HG03097 (cell line): ENCODE measurements around the gene DCST1.

Source experiments
- ATAC-seq: cut with Tn5 transposase; IDR thresholded peaks from one replicate; pipeline ENCODE4 v1.9.1; 2021; ENCODE audit not compliant: unreplicated experiment, low FRiP score

DCST1 gene

DNA sequence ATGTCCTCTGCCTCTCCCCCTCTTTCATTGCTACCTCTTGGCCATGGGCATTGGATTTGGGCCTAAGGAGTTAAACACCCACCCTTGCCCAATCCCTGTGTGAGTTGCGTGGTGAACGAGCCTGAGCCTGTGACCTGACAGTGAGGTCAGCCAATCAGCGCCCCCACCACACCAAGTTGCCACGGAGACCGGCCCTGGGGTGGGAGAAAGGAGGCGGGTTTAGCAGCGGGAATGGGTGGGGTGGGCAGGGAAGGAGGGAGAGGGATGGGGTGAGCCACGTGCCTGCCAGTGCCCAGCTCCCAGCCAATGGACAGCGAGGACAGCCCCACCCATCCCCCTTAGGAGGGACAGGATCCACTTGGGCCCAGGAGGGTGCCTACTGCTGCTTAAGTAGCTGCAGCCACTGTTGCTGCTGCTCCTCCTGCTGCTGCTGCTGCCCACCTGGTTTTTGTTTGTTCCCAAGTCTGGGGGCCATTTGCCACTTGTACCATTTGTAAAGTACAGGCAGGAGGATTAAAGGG is 21.5 kb upstream of the DCST1 start:
- ATAC-seq = no peak

DNA sequence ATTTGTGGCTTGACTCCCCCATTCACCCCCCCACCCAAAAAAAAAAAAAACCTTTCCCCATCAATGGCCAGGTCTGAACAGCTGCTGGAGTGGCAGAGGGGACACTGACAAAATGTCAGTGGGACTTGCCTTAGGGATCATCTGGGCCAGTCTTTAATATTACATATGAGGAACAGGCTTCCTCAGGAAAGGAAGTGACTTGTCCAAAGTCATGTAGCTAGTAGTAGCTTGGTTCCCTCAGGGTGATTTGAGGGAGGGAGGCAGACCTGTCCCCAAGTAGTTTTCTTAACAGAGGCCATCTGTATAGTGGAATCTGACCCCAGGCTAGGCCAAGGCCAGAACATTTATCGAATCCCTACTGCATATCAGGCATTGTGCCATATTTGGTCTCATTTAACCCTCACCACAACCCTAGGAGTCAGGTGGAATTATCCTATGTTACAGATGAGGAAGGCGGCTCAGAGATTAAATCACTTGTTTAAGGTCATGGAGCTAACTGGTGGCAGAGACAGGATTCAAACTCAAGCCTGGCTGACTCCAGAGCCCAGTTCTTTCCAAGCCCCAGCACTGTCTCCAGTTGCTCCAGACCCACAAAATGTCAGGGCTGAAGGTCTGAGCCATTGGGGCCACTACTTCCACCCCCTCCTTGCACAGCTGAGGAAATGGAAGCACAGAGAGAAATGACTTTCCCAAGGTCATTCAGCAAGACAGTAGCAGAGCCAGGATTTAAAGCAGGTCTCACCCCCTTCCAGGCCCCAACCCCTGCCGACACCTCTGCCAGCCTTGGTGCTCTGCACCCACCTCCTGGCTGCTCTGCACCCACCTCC is 20.6 kb upstream of the DCST1 start:
- ATAC-seq = no peak

DNA sequence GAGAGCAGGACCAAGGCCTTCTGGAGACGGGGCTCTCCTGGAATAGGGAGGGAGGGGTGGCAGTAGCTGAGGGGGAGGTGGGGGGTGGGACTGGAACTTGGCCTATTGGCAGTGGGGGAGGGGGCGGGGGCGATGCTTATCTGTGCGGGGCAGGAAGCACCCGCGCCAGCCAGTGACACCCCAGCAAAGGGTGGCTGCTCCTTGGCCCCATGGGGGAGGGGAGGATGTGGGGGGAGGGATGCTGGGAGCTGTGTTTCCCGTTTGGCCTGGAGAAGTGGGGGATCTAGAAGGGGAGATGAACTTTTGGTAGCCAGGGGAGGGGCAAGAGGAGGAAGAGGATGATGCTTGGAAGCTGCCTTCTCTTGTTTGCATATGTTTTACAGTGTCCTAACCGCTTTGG is 20.0 kb upstream of the DCST1 start:
- ATAC-seq = no peak

DNA sequence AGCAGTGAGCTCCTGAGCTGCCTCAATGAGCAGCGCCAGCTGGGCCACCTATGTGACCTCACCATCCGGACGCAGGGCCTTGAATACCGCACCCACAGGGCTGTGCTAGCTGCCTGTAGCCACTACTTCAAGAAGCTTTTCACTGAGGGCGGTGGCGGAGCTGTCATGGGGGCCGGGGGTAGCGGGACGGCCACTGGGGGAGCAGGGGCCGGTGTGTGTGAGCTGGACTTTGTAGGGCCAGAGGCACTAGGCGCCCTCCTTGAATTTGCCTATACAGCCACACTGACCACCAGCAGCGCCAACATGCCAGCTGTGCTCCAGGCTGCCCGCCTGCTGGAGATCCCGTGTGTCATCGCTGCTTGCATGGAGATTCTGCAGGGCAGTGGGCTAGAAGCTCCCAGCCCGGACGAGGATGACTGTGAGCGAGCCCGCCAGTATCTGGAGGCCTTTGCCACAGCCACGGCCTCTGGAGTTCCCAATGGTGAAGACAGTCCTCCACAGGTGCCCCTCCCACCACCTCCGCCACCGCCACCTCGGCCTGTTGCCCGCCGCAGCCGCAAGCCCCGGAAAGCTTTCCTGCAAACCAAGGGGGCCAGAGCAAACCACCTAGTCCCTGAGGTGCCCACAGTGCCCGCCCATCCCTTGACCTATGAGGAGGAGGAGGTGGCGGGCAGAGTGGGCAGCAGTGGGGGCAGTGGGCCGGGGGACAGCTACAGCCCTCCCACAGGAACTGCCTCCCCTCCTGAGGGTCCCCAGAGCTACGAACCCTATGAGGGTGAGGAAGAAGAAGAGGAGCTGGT is 18.7 kb upstream of the DCST1 start:
- ATAC-seq = no peak

DNA sequence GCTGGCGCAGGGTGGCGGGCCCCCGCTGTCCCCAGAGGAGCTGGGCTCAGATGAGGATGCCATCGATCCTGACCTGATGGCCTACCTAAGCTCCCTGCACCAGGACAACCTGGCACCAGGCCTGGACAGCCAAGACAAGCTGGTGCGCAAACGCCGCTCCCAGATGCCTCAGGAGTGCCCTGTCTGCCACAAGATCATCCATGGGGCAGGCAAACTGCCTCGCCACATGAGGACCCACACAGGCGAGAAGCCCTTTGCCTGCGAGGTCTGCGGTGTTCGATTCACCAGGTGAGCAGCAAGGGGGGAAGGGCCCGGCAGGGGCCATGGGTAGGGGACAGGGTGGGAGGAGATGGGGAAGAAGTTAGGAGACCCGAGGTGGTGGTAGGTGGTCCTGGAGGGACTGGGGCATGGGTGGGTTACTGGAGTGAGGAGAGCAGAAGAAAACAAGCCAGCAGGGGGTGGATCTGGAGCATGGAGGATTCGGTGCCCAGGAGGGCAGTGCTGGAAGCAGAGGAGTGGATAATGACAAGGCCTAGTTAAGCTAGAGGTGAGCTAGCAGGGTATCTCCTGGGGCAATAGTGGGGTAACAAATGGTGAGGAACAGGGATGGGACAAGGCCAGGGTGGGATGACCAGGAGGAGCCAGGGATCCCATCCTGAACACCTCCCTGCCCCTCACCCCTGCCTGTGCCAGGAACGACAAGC is 17.9 kb upstream of the DCST1 start:
- ATAC-seq = no peak

DNA sequence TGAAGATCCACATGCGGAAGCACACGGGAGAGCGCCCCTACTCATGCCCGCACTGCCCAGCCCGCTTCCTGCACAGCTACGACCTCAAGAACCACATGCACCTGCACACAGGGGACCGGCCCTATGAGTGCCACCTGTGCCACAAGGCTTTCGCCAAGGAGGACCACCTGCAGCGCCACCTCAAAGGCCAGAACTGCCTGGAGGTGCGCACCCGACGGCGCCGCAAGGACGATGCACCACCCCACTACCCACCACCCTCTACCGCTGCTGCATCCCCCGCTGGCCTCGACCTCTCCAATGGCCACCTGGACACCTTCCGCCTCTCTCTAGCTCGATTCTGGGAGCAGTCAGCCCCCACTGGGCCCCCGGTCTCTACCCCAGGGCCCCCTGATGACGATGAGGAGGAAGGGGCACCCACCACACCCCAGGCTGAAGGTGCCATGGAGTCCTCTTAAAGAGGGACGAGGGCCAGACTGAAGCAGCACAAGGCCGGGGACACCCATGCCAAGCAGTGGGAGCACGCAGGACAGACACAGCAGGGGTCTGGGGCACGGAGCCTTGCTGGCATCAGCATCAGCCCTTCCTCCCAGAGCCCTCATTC is 17.3 kb upstream of the DCST1 start:
- no peak for ATAC-seq

DNA sequence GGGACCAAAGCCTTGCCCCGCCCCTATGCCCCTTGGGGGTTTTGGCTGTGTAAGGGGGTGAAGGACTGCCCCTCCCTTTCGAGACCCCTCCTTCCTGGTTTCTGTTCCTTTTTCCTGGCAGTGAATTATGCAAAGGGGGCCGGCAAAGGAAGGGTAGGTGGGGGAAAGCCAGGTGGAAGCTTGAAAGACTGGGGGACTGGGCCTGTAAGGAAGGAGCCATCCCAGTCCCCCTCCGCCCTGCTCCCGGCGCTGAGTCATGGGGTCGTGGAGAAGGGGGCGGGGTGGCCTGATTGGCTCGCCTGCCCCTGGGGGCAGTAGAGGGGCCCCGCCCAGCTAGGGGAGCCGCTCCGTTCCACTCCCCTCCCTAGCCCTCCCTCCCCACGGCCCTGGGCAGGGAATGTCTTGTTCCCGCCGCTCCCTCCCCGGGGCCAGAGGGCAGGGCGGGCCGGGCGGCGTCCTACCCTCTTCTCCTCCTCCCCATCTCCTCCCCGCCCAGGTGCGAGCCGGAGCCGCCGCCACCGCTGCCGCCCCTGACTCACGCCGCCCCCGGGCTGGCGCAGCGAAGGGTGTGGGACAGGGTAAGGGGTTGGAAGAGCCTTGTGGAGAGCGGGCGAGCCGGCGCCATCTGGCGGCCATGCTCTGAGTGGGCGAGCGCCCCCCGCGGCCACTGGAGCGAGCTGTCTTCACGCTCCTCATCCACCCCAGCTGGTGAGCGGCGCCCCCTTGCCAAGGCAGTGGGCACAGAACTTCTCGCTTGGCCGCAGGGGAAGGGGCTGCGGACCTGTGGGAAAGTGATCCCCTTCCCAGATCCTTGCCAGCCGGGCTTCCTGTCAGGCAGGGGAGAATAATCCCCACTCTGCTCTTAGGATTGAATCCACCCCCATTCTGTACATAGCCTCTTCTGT is 16.3 kb upstream of the DCST1 start:
- no peak for ATAC-seq

DNA sequence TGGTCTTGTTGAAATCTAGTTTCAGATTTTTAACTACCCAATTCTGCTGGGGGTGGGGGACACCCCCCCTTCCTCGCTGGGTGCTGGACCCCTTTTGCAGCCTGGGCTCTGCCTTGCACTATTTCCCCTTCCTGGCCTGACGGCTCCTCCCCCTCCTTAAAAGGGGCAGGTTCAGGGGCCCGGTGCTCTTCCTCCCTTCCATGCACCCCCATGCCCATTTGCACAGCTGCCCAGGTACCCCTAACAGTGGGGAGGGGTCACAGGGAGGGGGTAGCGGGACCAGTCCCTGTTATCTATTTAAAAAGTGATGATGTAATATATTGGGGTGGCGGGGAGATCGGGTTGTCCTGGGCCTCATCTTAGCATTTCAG is 15.7 kb upstream of the DCST1 start:
- no peak for ATAC-seq

DNA sequence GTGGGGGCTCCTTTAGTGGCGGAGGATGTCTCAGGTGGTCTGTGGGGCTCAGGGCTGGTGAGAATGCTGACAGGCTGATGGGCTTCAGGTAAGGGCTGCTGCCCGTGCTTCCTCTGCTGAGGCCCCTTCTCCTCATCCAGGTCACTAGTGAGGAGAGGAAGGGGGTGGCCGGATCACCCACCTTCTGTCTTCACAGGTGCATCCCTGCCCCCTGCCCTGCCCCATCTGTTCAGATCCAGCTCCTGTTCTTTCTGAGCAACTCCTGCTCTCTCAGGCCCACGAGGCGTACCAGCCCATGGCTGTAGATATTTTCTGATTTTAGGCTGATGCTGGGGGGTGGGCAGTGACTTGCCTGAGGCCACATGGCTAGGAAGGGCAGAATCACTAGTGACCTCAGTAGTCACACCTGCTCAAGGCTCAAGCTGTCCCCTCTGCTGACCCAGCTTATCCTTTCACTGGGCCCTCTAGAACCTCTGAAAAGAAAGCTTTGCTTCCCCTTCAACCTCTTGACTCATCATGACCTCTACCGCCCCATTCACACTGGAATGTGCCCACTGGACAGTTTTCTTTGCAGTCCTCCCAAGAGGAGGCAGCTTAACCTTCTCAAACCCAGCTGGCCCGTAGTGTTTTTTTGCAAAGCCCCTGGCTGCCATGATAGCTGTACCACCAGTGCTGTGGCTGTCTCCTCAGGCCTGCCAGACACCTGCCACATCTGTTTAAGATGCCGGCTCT is 14.8 kb upstream of the DCST1 start:
- ATAC-seq = no peak

DNA sequence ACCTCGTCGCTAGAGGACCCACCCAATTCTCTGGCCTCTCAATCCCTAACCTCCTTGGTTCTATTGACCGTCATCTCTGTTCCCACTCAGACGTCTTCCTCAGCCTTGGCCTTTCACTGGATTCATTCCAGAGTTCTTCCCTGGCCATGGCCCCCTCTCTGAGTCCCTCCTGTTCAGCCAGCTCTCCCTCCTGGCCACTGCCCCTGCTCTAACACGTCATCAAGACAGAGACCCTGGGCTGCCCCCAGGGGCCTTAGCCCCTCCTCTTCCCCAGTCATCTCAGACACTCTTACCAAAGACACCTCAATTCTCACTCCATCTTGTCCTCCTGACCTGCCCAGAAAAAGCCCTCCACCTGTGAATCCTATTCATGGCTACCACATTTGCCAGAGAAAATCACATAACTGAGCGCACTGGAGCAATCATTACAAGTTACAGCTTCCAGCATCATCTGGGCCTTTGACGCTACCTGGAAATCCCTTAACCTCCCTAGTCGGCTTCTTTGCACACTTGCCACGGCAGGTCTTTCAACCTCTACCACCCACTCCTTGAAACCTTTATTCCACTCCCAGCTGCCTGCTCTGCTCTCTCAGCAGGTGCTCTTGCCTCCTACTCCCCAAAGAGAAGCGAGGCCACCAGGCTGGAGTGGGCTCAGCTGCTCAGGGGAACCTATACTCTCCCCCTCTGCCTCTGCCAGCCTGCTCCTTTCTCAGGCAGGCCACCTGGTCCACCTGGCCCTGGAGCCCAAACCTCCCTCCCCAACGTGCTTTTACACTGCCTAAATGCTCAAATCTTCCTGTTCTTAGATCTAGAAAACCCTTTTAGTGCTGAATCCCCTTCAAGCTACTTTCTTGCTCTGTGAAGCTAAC is 14.0 kb upstream of the DCST1 start:
- no peak for ATAC-seq

DNA sequence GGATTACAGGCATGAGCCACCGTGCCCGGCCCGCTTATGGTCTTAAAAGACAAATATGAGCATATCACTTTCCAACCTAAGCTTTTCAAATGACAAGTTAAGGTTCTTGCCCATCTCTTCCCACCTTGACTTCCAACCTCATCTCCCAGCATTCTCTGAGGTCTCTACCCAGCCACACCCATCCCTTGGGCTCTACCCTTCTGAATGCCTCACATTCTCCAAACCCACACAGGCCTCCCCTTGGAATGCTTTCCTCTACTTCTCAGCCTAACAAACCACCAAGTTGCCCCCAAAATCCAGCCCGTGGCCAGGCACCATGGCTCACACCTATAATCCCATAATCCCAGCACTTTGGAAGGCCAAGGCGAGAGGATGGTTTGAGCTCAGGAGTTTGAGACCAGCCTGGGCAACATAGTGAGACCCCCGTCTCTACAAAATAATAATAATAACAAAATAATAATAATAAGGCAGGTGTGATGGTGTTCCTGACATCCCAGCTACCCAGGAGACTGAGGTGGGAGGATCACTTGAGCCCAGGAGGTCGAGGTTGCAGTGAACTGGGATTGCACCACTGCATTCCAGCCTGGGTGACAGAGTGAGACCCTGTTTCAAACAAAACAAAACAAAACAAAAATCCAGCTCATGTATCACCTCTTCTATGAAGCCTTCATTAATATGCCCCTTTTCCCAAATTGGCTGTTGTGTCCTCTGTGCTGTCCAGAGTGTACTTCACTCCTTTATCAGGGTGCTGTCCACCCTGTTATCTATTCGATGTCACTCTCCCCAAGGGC is 11.3 kb upstream of the DCST1 start:
- ATAC-seq = no peak

DNA sequence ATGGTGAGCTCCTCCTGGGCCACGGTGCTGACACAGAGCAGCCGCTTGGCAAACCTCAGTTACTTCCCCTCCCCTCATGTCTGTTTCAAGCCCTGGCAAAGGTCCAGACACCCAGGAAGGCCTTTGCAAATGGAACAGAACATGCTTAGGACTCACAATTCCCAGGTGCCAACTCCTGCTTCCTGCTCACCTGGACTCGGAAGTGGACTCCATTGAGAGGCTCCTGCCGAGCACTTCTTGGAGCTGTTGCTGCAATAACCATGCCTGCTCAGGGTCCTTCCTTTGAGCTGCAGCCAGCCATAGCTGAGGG is 10.7 kb upstream of the DCST1 start:
- ATAC-seq = no peak

DNA sequence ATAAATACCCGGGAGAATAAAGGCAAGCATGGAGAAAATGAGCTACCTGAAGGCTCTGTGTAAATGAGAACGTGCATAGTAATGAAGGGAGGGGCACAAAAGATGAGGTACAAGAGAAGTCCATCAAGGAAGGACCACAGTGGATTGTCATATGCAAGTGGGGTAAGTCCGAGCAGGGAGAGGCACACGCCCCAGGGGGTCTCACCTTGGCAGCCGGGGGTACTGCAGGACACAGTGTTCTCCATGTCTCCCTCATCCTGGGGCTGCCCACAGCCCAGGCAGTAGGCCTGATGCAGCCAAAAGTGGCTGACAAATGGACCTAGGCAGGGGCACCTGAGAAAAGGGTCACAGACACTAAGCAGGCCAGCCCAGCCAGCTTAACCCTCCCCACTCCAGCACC is 10.0 kb upstream of the DCST1 start:
- no peak for ATAC-seq

DNA sequence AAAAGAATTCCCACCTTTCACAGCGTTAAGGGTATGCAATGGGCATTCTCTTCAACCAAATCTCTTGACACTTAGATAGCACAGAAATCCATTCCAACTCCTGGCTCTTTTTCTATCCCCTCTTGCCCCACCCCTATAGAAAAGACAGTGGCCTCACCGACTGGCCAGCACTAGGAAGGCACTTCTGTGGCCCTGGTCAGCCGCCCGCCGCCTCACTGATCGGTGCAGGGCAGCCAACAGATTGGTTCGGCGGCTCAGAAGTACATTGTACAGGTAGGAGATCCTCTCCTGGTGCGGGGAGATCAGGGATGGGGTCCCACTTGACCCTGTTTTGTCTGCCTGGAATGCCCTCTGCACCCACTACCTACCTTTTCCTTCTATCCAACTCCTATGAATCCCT is 9.3 kb upstream of the DCST1 start:
- ATAC-seq = no peak

DNA sequence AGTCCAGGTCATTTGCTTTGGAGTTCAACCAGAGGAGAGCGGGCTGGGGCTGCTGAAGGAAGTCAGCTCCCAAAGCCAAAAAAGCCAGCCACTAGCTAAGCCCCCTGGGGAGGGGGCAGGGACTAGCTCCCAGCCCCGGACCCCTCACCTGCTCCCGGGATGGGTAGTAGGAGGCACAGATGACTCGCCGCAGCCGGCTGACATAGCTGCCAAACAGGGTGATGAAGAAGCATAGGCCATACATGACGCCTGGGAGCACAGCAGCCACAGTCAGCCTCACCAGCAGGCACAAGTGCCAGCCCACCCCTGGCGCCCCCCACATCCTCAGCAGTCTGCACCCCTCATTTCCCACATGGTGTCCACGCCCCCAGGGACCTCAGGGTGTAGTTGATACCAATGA is 7.5 kb upstream of the DCST1 start:
- no peak for ATAC-seq

DNA sequence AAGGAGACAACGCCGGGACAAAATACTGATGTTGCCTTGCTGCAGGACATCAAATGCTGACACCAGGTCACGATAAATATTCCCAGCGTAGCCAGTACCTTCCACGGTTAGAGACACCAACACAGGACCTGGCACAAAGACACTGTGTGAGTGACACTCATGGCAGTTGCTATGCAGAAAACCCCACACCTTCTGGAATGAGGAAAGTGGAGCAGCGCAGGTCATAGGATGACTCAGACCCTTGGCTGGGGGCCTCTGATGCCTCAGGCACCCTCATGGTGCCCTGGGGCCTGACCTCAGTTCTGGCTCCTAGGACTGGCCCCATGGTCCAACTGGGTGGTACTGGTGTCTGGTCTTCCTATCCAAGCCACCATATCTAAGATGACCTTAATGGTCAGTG is 7.0 kb upstream of the DCST1 start:
- no peak for ATAC-seq

DNA sequence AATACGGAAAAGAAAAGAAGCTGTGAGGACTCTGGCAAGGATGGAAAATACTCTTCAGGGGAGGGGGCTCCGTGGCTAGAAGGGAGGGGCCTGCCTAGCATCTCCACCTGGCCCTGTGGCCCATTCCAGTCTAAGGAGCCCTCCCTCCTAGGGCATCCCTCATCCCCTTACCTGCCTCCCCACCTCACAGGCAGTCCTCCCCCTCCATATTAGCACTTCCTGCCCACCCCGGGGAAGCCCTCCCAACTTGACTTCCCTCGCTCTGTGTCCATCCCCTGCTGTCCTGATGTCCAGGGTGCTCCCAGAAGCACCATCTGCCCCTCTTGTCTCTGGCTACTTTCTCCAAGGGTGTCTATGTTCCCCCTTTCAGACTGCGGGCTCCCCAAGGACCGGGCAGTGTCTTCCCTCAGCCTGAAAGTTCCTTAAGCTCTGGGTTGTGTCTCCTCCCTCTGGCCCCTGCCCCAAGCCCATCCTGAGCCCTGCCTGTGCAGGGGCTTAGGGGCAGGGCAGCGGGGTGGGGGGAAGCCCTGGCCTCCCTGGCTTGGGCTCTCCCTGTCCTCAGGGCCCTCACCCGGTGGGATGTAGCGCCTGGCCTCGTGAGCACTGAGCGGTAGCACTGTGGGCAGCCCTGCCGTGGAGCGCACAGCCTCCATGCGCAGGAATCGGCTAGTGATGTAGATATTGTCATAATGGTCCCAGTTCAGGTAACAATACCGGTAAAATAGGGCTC is 3.9 kb upstream of the DCST1 start:
- ATAC-seq = no peak
